ENCODE data around the gene JADE3. TPM values are rescaled to one million over a fixed set of nuclear protein-coding genes. Genes with fewer than 3 reads are reported as not detected.

Gene JADE3
- polyA plus RNA-seq, 1 donor (not counting 4 experiments of a cell fraction or from before 2014, with no cell fraction given), result 8.2 TPM

GRCh38 chrX:46876901-46877300, 35.3 kb upstream of the JADE3 start:
- no peak overlapping the region for H3K27ac ChIP-seq (ENCODE audit: control insufficient read depth, insufficient read depth, low read length)
- H3K4me2 ChIP-seq (ENCODE audit: control insufficient read depth, extremely low read depth, insufficient read depth, low read depth, low read length), result no peak overlapping the region
- FAIRE-seq, result no peak
- H3K27me3 ChIP-seq (ENCODE audit: control insufficient read depth, extremely low read depth, insufficient read depth, low read length), result no peaks in the 10 kb centered on the region
- no peaks in the 10 kb centered on the region for H3K36me3 ChIP-seq (ENCODE audit: control insufficient read depth in 2 of 2, extremely low read depth in 1 of 2, insufficient read depth in 2 of 2, low read length in 2 of 2)
- H3K9me3 ChIP-seq (ENCODE audit: control insufficient read depth, low read depth, low read length), result no peaks in the 10 kb centered on the region
- H3K9ac ChIP-seq (ENCODE audit: control insufficient read depth, extremely low read depth, insufficient read depth, low read length), result no peak overlapping the region
- peaks cover 5% of the 10 kb centered on the region for H3K4me1 ChIP-seq (ENCODE audit: control insufficient read depth, extremely low read depth, insufficient read depth, low read length)
- no peak overlapping the region for H3K4me3 ChIP-seq (ENCODE audit: control insufficient read depth in 2 of 3, extremely low read depth in 1 of 3, insufficient read depth in 2 of 3, low read depth in 1 of 3, low read length in 3 of 3)
- H3K9me1 ChIP-seq (ENCODE audit: control insufficient read depth, extremely low read depth, insufficient read depth, low read length), result no peaks in the 10 kb centered on the region
- dilution Hi-C loops (cut with MboI; ENCODE audit: extremely low pct_ligation_motif_present, low sequenced_read_pairs), result no loop called here
- H4K20me1 ChIP-seq (ENCODE audit: control insufficient read depth, extremely low read depth, insufficient read depth, low read length), result no peaks in the 10 kb centered on the region
- H2AFZ ChIP-seq (ENCODE audit: control insufficient read depth, low read length), result no peak overlapping the region
- TF ChIP-seq EZH2 (IDR thresholded peaks at IDR 0.05; ENCODE audit: low read length) (no peak), CTCF (optimal IDR thresholded peaks at IDR 0.05 in 1 of 3, IDR thresholded peaks at IDR 0.05 in 1 of 3, conservative IDR thresholded peaks at IDR 0.05 in 1 of 3; ENCODE audit: extremely low read depth in 1 of 3, insufficient read depth in 2 of 3, low read length in 3 of 3) (no peak)
- no peak for DNase-seq (ENCODE audit: low read depth, low spot score)
- H3K79me2 ChIP-seq (ENCODE audit: control insufficient read depth, insufficient read depth, low read length), result no peaks in the 10 kb centered on the region

GRCh38 chrX:46882266-46882665, 30.0 kb upstream of the JADE3 start:
- H3K9ac ChIP-seq (ENCODE audit: control insufficient read depth, extremely low read depth, insufficient read depth, low read length), result no peak overlapping the region
- TF ChIP-seq EZH2 (IDR thresholded peaks at IDR 0.05; ENCODE audit: low read length) (no peak), CTCF (optimal IDR thresholded peaks at IDR 0.05 in 1 of 3, IDR thresholded peaks at IDR 0.05 in 1 of 3, conservative IDR thresholded peaks at IDR 0.05 in 1 of 3; ENCODE audit: extremely low read depth in 1 of 3, insufficient read depth in 2 of 3, low read length in 3 of 3) (no peak)
- H3K4me1 ChIP-seq (ENCODE audit: control insufficient read depth, extremely low read depth, insufficient read depth, low read length), result no peaks in the 10 kb centered on the region
- no peaks in the 10 kb centered on the region for H3K27me3 ChIP-seq (ENCODE audit: control insufficient read depth, extremely low read depth, insufficient read depth, low read length)
- H3K4me2 ChIP-seq (ENCODE audit: control insufficient read depth, extremely low read depth, insufficient read depth, low read depth, low read length), result no peak overlapping the region
- H2AFZ ChIP-seq (ENCODE audit: control insufficient read depth, low read length), result no peak overlapping the region
- no peaks in the 10 kb centered on the region for H3K9me1 ChIP-seq (ENCODE audit: control insufficient read depth, extremely low read depth, insufficient read depth, low read length)
- no peak for FAIRE-seq
- no peak overlapping the region for H3K27ac ChIP-seq (ENCODE audit: control insufficient read depth, insufficient read depth, low read length)
- no peak overlapping the region for H3K4me3 ChIP-seq (ENCODE audit: control insufficient read depth in 2 of 3, extremely low read depth in 1 of 3, insufficient read depth in 2 of 3, low read depth in 1 of 3, low read length in 3 of 3)
- no peaks in the 10 kb centered on the region for H4K20me1 ChIP-seq (ENCODE audit: control insufficient read depth, extremely low read depth, insufficient read depth, low read length)
- H3K36me3 ChIP-seq (ENCODE audit: control insufficient read depth in 2 of 2, extremely low read depth in 1 of 2, insufficient read depth in 2 of 2, low read length in 2 of 2), result no peaks in the 10 kb centered on the region
- no peaks in the 10 kb centered on the region for H3K9me3 ChIP-seq (ENCODE audit: control insufficient read depth, low read depth, low read length)
- no peak for DNase-seq (ENCODE audit: low read depth, low spot score)
- dilution Hi-C loops (cut with MboI; ENCODE audit: extremely low pct_ligation_motif_present, low sequenced_read_pairs), result no loop called here
- H3K79me2 ChIP-seq (ENCODE audit: control insufficient read depth, insufficient read depth, low read length), result no peaks in the 10 kb centered on the region

Data from keratinocyte (primary cell).